Testis (tissue), 3 donors: ENCODE data around the gene SLC22A1. TPM values are rescaled to one million over a fixed set of nuclear protein-coding genes. Genes with fewer than 3 reads are reported as not detected.

Experiments used
- DNase-seq: peaks from one replicate; pipeline ENCODE4 v3.0.0-alpha.2; 2019
- H3K27ac ChIP-seq, 2 donors: fragments of 200-600 bp; sonication (generic); one replicate each; pipeline ENCODE4 v1.5.1; 2019
- H3K27me3 ChIP-seq: fragments of 200-600 bp; sonication (generic); one replicate; pipeline ENCODE4 v1.5.1; 2019
- H3K36me3 ChIP-seq: fragments of 200-600 bp; sonication (generic); one replicate; pipeline ENCODE4 v1.5.1; 2017; ENCODE audit warnings: low read depth; ENCODE audit errors: missing control alignments
- H3K4me1 ChIP-seq: fragments of 200-600 bp; sonication (generic); one replicate; pipeline ENCODE4 v1.5.1; 2019
- H3K4me3 ChIP-seq, 2 donors: fragments of 200-600 bp; sonication (generic); one replicate each; pipeline ENCODE4 v1.5.1; 2017 to 2019
- H3K9me3 ChIP-seq: fragments of 200-600 bp; sonication (generic); one replicate; pipeline ENCODE4 v1.5.1; 2017
- CTCF ChIP-seq, 3 experiments: fragments of 450-650 bp in 2 of 3; fragments of 200-600 bp in 1 of 3; sonication (generic) in 1 of 3; IDR thresholded peaks; one replicate each; pipeline ENCODE4 v1.5.1; 2016 to 2019; ENCODE audit warnings: antibody characterized with exemption in 3 of 3, mild to moderate bottlenecking in 2 of 3, moderate library complexity in 1 of 3
- POLR2A ChIP-seq: fragments of 450-650 bp; IDR thresholded peaks from one replicate; pipeline ENCODE4 v1.6.1; 2017; ENCODE audit warnings: antibody characterized with exemption, mild to moderate bottlenecking, moderate library complexity
- WGBS, 2 donors: methylation state at CpG; one replicate each; pipeline ENCODE4 v1.1.5; 2018; 5-methylcytosine and 5-hydroxymethylcytosine counted together
- intact Hi-C: fragments of 100-400 bp; cut with DNase I; formaldehyde crosslinking; loops from one replicate; pipeline ENCODE4 v1.15.1; 2023; ENCODE audit warnings: low total_unique reads
- polyA plus RNA-seq: library from polyadenylated mRNA; stranded (reverse); fragments of 350-450 nt; fragmentation: Illumina TruSeq; extraction: RNeasy Lipid Tissue Mini Kit (QIAGEN cat#74804); gene quantifications from one replicate; pipeline ENCODE4 v1.2.3, GENCODE V29; 2014; ENCODE audit warnings: low read depth, low replicate concordance; ENCODE audit not compliant: insufficient read depth
- total RNA-seq, 2 donors: library from RNA; depleted of rRNA; stranded (reverse); fragments of >200 nt; gene quantifications; one replicate each; pipeline ENCODE4 v1.2.3, GENCODE V29; 2016

SLC22A1 gene
- total and polyA plus RNA-seq, 3 donors from 2014 or later: 0.90 to 1.7 (median 1.5) TPM

GRCh38 chr6:160174681-160175080 is 53.1 kb downstream of the SLC22A1 start:
- TF ChIP-seq CTCF (IDR thresholded peaks at IDR 0.05) (no peak), POLR2A (no peak)
- Histone ChIP-seq H3K4me1 (peaks cover 25% of the 10 kb centered on the region), H3K27me3 (no peaks in the 10 kb centered on the region), H3K36me3 (no peaks in the 10 kb centered on the region), H3K27ac (peak overlapping the region in 1 of 2 donors; percentile 43), H3K4me3 (no peak overlapping the region), H3K9me3 (no peaks in the 10 kb centered on the region)
- 55% methylated on average over 2 of the region's 2 CpGs for WGBS, 2 donors
- no peak for DNase-seq
- intact Hi-C loops: no loop called here

- DNase-seq: no peak
- intact Hi-C loops: no loop called here
- Histone ChIP-seq H3K4me1 (peaks cover 9% of the 10 kb centered on the region), H3K9me3 (no peaks in the 10 kb centered on the region), H3K4me3 (no peak overlapping the region), H3K27ac (peak overlapping the region in 1 of 2 donors; percentile 11), H3K27me3 (no peaks in the 10 kb centered on the region), H3K36me3 (no peaks in the 10 kb centered on the region)
- TF ChIP-seq CTCF (IDR thresholded peaks at IDR 0.05) (no peak), POLR2A (no peak)
- 29 to 40% methylated on average over 2 of the region's 2 CpGs for WGBS, 2 donors
Observed at GRCh38 chr6:160177220-160177619, 55.6 kb downstream of the SLC22A1 start.

- intact Hi-C loops: no loop called here
- peaks cover 9% of the 10 kb centered on the region for H3K4me1 ChIP-seq
- DNase-seq: no peak
- H3K27ac ChIP-seq: peak overlapping the region; percentile 27 to 60
- H3K4me3 ChIP-seq: no peak overlapping the region
- TF ChIP-seq CTCF (IDR thresholded peaks at IDR 0.05) (no peak), POLR2A (no peak)
- WGBS, 2 donors: 60 to 70% methylated on average over 5 of the region's 5 CpGs
- H3K9me3 ChIP-seq: no peaks in the 10 kb centered on the region
- H3K36me3 ChIP-seq: no peaks in the 10 kb centered on the region
- no peaks in the 10 kb centered on the region for H3K27me3 ChIP-seq
Observed at GRCh38 chr6:160178271-160178670, 56.7 kb downstream of the SLC22A1 start.

- H3K36me3 ChIP-seq: no peaks in the 10 kb centered on the region
- DNase-seq: no peak
- intact Hi-C loops: no loop called here
- no peaks in the 10 kb centered on the region for H3K9me3 ChIP-seq
- 46 to 60% methylated on average over 1 of the region's 1 CpG for WGBS, 2 donors
- TF ChIP-seq POLR2A: no peak
- TF ChIP-seq CTCF (IDR thresholded peaks at IDR 0.05): no peak
- no peaks in the 10 kb centered on the region for H3K27me3 ChIP-seq
- H3K4me3 ChIP-seq: no peak overlapping the region
- H3K4me1 ChIP-seq: peaks cover 9% of the 10 kb centered on the region
- no peak overlapping the region for H3K27ac ChIP-seq
Observed at GRCh38 chr6:160180706-160181105, 59.1 kb downstream of the SLC22A1 start.

GRCh38 chr6:160188773-160189172 is 67.2 kb downstream of the SLC22A1 start:
- 68 to 91% methylated on average over 1 of the region's 1 CpG for WGBS, 2 donors
- DNase-seq: no peak

More at GRCh38 chr6:160188773-160189172, 67.2 kb downstream of the SLC22A1 start:
- H3K27ac ChIP-seq: no peak overlapping the region
- no peaks in the 10 kb centered on the region for H3K36me3 ChIP-seq
- H3K4me3 ChIP-seq: no peak overlapping the region
- TF ChIP-seq CTCF (IDR thresholded peaks at IDR 0.05): no peak
- TF ChIP-seq POLR2A: no peak
- no peaks in the 10 kb centered on the region for H3K27me3 ChIP-seq
- H3K4me1 ChIP-seq: peaks cover 3% of the 10 kb centered on the region
- intact Hi-C loops: no loop called here
- H3K9me3 ChIP-seq: no peaks in the 10 kb centered on the region
